Stimulated activated naive CD4-positive, alpha-beta T cell (primary cell): ENCODE measurements around the gene MARCHF6.
"Not testable (repeated sequence)": the region's sequence is repeated elsewhere in the genome, so short reads cannot be mapped to it uniquely, and the experiment has no call there.

ENCODE experiments used
- DNase-seq, 6 experiments: peaks; one replicate each; lab custom pipeline; 2025; lab: John Stamatoyannopoulos, UW

Gene MARCHF6, protein sequence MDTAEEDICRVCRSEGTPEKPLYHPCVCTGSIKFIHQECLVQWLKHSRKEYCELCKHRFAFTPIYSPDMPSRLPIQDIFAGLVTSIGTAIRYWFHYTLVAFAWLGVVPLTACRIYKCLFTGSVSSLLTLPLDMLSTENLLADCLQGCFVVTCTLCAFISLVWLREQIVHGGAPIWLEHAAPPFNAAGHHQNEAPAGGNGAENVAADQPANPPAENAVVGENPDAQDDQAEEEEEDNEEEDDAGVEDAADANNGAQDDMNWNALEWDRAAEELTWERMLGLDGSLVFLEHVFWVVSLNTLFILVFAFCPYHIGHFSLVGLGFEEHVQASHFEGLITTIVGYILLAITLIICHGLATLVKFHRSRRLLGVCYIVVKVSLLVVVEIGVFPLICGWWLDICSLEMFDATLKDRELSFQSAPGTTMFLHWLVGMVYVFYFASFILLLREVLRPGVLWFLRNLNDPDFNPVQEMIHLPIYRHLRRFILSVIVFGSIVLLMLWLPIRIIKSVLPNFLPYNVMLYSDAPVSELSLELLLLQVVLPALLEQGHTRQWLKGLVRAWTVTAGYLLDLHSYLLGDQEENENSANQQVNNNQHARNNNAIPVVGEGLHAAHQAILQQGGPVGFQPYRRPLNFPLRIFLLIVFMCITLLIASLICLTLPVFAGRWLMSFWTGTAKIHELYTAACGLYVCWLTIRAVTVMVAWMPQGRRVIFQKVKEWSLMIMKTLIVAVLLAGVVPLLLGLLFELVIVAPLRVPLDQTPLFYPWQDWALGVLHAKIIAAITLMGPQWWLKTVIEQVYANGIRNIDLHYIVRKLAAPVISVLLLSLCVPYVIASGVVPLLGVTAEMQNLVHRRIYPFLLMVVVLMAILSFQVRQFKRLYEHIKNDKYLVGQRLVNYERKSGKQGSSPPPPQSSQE

DNA sequence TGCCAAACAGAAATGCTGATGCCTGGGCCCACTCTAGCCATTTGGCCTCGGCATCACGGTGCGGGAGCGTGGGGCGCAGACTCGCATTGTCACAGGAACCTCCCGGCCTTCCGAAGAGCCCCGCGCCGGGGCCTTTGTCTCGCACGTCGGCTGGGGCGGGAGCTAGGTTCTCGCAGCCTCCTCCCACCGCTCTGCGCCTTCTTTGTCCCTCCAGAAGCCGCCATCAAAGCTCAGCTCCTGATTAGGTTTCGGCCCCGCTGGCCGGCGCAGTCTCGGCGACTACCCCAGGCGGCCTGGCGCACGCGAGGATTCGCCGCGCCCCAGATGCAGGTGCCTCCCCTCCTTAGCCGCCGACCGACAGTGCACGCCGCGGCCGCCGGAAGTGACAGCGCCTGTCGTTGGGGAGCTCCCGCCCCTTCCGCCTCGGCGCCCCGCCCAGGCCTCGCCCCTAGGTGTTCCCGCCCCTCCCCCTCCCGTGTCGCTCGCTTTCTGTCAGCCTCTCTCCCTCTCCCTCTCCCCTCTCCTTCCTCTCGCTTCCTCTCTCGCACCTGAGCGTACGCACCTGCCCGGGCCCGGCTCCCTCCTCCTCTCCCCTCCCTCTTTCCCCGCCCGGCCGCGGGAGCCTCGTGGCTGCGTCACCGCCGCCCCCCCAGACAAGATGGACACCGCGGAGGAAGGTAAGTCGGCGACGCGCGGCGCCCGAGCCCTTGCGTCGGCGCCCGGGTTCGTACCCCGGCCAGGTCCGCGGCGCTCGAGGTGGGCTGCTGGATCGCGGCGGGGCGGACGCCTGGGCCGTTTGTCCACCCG, at the start of gene MARCHF6:
TSS of gene MARCHF6 (plus strand) at position 455 of the 807 bp plus-strand sequence. CDS start at position 659, 204 bp downstream.
- peak; percentile 94 to 97 (median 95) for DNase-seq

DNA sequence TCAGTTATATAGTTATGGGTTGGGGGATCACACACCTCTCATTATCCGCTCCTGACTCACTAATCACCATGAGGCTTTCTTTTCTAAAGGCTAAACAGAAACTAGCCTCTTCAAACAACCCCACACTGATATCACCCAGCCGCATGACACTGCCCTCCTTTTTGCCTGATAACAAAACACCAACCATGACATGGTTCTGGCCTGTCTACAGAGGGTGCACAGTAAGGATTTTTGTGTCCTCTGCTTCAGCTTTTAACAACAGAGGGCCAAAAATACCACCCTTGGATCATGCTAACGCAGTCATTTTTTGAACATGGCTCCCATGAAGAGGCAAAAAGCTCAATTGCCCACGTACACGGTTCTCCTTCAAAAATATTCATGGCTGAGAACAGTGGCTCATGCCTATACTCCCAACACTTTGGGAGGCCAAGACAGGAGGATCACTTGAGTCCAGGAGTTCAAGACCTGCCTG, 49.8 kb upstream of the MARCHF6 start:
- no peak for DNase-seq

DNA sequence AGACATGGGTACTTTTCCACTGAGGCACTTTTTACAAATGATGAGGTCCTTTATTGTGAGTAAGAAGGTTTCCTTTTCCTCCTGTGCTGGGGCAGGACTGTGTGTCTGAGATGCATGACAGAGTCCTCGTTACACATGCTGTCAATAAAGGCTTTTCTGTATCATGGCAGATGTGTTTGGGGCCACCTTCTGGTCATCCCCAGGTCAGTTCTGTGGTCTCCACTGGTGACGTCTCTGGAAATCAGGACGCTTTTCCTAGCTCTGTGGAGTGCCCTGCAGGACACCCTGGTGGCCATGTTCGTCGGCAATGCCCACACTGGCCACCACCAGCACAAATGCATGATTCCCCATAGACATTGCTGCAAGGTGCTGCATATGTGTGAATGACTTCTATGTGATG, 48.6 kb upstream of the MARCHF6 start:
- DNase-seq = no peak

DNA sequence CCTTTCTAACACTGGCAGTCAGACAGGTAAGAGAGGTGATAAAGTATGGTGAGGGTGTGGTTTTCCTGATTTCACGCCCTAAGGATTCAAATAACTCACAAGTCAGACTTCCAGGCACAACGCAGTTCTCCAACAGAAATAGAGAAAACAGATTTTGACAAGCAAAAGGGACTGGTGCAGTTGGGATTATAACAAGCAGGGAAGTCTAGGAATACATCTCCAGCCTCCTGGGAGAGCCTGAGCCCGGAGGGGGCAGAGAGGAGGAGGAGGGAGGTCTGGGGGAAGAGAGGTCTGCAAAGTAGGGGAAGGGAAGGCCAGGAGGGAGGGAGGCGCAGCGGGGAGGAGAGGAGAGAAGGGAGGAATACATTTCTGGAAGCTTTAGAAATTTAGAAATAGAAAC, 47.4 kb upstream of the MARCHF6 start:
- no peak for DNase-seq

DNA sequence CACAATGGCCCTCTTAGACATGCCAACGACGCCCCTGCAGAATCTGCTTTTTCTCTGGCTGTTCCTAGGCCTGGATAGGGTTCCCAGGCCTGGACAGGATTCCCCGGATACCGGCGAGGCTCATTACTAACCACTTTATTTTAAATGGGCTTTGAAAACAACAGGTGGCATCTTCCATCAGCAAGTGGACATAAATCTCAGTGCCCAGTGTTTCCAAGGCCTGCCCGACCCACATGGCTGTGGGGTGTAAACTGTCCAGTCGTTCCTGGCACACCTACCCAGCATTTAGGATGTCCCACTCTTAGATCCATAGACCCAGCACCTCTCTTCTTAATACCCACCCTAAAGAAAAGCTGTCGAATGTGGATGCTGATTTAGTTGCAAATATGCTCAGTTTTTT, 46.7 kb upstream of the MARCHF6 start:
- DNase-seq = no peak

DNA sequence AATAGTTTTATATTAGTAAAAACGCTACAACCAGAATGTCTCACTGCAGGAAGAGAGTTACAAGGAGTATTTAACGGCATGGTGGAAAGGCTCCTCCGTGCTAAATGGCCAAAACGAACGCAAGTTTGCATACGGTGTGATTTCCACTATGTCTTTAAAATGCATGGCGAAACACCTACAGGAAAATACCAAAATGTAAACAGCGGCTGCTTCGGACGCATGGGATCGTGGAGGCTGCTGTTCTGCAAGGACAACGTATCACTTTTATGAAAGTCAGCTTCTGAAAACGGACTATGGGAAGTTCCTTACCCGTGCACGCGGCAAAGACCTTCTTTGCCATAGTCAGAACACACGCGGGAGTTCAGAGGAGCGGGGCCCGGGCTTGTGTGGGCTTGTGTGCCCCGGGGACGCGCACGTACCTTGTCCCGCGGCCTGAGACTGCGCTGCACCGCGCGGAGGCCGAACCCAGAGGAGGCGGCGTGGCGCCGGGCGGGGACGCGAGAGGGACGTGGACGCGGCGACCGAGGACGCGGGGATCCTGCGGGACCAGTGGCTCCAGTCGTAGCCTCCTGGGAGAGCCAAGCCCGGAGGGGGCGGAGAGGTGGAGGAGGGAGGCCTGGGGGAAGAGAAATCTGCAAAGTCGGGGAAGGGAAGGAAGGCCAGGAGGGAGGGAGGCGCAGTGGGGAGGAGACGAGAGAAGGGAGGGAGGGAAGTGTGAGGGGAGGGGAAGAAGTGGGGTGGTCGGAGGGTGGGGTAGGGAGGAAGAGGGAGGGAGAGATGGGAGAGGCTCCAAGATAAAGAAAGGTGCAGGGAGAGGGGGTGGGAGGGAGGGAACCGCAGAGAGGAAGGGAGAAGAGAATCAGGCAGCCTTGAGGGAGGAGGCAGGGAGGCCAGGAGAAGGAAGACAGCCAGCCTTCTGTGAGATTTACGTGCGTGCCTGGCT, 46.0 kb upstream of the MARCHF6 start, which contains the start of gene CMBL:
TSS of gene CMBL (minus strand) at position 697 of the 943 bp plus-strand sequence. CDS start 17,140 bp downstream, outside the sequence.
- DNase-seq = peak in 3 of 6 experiments; percentile 6 to 32 (median 32)

DNA sequence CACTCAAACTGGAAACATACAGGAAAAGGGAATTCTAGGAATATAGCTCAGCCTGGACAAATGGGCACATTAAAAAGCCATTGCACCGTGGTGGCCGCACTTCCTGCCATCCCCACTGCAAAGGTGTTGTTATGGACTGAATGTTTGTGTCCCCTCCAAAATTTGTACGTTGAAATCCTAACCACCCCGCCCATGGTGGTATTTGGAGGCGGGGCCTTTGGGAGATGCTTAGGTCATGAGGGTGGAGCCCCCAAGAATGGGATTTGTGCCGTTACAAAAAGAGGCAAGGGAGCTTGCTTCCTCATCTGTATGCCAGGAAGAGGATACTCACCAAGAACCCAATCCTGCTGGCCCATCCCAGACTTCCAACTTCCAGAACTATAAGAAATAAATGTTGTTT, 44.7 kb upstream of the MARCHF6 start:
- no peak for DNase-seq

DNA sequence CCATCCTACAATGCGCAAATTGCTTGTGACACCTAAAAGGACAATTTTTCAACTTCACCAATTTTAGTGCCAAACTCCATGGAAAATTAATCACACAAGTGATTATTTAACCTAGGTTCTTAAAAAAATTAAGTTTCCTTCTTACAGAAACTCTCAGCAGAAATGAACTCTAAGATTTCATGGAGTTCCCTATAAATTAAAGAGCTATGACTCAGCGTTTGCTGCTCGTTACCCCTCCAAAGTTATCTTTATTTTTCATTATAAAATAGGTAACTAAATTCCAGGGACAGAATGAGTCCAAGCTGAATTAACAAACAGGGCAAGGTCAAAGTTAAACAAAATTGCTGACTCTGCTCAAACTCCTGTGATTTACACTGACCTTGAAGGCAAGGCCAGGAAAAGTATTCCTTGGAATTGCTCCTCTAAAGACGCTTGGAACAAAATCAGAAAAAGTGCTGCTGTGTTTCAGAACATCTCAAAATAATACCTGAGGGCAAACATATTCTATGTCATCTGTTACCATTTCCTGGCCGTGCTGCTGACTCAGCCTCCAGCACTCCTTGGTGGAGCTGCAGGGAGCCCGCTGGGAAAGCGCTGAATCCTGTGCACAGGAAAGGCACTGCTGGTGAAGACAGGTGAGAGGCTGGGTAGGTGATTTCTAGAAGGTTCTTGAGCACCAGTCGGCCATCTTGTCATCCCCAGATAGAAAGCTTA, 43.3 kb upstream of the MARCHF6 start:
- DNase-seq = no peak

DNA sequence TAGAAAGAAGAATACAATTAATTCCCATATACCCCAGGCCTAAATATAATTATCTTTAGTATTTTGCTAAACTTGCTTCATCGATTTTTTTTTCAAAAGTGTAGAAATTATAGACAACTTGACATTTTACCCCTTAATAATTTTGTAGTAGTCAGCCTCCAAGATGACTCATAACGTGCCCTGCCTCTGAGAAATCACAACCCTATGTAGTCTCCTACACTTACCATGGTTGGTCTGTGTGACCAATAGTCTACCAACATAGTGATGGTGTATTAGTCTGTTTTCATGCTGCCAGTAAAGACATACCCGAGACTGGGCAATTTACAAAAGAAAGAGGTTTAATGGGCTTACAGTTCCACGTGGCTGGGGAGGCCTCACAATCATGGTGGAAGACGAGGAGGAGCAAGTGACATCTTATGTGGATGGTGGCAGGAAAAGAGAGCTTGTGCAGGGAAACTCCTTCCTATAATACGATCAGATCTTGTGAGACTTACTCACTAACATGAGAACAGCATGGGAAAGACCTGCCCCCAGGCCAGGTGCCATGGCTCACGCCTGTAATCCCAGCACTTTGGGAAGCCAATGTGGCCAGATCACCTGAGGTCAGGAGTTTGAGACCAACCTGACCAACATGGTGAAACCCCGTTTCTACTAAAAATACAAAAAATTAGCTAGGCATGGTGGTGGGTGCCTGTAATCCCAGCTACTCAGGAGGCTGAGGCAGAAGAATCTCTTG, 42.5 kb upstream of the MARCHF6 start:
- DNase-seq = not testable (repeated sequence)

DNA sequence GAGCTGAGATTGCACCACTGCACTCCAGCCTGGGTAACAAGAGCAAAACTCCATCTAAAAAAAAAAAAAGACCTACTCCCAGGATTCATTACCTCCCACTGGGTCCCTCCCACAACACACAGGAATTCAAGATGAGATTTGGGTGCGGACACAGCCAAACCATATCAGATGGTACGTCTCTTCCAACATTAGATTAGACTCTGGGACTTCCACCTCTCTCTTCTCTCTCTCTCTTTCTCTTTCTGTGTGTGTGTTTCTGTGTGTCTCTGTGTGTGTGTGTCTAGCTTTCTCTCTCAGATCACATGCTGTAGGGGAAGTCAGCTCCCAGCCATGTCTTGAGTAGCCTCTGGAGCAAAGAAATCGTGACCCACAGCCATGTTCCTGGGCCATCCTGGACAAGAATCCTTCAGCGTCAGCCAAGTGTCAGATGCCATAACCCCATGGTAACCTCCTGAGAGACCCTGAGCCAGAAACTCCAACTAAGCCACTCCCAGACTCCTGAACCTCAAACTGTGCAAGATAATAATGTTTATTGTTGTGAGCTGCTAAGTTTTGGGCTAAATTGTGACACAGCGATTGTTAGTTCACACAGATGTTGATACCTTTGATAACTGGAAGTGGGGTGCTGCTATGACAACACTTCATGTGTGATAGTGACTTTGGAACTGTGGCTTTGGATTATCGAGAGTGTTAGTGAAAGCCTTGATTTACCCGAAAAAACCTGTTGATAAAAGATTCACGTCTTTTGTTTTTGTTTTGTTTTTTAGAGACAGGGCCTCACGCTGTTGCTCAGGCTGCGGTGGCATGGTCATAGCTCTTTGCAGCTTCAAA, 41.7 kb upstream of the MARCHF6 start:
- no peak for DNase-seq

DNA sequence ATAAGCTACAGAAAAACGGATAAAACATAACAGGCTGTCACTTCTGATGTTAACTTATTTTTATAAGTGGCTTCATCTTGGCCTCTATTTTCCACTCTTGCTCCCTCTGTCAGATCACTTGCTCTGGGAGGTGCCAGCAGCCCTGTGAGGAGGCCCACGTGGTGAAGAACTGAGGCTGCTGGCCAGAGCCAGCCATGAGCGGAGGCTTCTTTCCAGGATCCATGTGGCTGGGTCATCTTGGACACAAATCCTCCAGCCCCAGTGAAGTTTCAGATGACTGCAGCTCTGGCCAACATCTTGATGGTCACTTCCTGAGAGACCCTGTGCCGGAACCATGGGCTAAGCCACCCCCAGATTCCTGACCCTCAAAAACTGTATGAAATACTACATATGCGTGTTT, 38.3 kb upstream of the MARCHF6 start:
- DNase-seq = no peak

DNA sequence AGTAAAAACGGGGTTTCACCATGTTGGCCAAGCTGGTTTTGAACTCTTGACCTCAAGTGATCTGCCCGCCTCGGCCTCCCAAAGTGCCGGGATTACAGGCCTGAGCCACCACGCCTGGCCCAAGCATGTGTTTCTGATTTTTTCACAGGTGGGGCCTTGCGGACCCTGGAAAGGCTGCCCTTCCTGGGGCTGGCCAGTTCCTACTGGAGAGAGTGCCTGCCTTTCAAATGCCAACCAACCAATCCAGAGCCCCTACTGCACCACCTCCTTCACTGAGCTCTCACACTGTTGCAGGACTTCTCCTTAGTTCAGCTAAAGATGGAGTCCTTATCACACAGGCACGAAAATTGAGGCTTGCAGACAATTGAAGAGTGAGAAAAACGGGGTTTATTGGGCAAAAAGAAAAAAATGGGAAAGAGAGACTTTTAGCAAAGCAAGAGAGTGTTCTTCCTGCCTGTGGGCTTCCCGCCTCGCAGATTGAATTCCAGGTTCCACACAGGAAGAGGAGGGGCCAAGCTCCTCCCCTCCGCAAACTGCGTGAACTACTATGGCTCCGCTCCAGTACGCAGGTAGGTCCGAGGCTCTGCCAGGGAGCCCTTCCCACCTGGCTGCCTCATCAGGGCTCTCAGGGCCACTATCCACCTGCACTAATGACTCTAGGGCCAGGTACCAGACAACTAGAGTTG, 37.5 kb upstream of the MARCHF6 start:
- DNase-seq = no peak

DNA sequence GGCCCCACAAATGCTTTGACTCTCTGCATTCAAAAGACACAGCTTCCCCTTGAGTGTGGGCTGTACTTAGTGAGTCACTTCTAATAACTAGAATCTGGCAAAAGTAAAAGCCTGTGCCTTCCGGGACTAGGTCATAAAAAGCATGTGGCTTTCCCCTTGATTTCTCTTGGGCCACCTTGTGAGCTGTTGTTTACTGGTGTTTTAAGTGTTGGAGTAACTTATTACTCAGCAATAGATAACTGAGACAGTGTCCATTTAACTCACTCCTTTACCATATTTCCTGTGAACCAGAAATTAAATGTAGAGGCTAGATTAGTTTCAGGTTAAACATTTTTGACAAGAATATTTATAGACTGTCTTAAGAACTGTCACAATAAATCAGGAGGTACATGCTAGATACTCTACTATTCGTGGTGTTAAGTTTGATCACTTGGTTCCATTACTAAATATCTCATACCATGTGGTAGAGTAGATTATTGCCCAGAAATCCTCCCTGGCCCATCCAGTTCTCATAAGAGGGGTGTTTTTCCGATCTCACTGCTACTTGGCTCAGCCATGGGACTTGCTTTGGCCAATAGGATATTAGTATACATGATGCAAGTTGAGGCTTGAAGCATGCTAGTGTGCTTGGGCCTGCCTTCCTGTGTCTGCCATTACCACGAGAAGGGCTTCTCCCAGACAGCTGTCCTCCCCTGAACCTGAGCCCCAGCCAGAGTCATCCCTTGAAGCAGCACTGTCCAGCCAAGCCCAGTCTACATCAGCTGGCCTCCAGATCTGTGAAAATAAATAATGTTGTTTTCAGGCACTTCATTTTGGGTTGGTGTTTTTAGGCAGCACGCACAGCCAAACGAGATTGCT, 35.4 kb upstream of the MARCHF6 start:
- DNase-seq = no peak

DNA sequence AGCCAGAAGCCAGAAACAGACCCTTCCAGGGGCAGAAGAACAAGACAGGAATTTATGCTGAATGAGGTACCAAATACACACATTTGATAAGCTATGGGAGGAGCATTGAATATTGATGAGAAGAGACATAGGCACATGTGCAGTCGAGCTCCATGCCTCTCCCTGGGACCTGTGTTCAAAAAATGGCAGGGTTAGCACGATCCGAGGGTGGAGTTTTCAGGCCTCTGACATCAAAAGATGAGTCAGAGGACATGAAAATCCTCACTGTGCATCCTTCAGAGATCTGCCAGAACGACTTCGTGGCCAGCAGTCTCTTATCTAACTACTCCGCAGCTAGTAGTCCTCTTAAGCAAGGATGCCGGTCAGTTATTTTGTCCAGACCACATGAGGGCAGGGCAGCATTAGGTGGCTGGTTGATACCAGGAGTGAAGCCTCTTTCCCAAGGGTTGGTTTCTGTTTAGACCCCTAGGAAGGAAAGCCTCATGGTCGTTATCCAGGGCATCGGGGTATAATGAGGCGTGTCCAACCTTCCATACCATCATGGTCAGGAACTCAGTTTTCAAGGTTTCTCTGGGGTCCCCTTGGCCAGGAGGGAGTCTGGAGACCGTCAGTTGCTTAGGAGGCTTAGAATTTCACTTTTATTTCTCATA, 34.2 kb upstream of the MARCHF6 start:
- DNase-seq = no peak

DNA sequence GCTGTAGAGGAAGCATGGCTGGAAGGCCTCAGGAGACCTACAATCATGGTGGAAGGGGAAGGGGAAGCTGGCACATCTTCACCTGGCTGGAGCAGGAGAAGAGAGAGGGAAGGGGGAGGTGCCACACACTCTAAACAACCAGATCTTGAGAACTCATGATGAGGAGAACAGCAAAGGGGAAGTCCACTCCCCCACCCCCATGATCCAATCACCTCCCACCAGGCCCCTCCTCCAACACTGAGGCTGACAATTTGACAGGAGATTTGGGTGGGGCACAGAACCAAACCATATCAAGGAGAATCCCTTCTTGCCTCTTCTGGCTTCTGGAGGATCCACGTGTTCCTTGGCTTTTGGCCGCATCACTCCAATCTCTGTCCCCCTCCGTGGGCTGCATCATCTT, 32.7 kb upstream of the MARCHF6 start:
- DNase-seq = no peak

DNA sequence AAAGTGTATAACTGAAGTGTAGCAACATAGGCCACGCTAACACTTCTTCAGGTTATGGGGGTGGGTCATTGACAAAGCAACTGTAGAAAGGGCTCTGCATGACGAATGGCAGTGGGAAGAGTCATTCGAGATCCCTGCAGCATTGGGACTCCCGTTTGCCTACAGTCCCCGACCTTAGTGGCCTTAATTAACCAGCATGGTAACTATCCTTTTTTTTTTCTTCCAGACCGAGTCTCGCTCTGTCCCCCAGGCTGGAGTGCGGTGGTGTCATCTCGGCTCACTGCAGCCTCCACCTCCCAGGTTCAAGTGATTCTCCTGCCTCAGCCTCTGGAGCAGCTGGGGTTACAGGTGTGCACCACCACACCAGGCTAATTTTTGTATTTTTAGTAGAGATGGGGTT, 31.6 kb upstream of the MARCHF6 start:
- no peak for DNase-seq
